ENCODE results near the gene PDZD4. TPM values are rescaled to one million over a fixed set of nuclear protein-coding genes. Genes with fewer than 3 reads are reported as not detected.

PDZD4 gene
- polyA plus RNA-seq, 1 of the 3 experiments (the other 2 are of a cell fraction): 1.9 TPM

- TF ChIP-seq TCF12 (IDR thresholded peaks at IDR 0.05) (no peak), GABPA (IDR thresholded peaks at IDR 0.05; ENCODE audit: low read depth) (no peak), YY1 (IDR thresholded peaks at IDR 0.05; ENCODE audit: low read depth) (no peak), MEF2A (IDR thresholded peaks at IDR 0.05; ENCODE audit: borderline replicate concordance, low read depth) (no peak), EP300 (IDR thresholded peaks at IDR 0.05; ENCODE audit: borderline replicate concordance in 1 of 2, low read depth in 1 of 2, low read length in 1 of 2) (no peak), ZBTB33 (IDR thresholded peaks at IDR 0.05; ENCODE audit: borderline replicate concordance, low read depth) (no peak), USF2 (IDR thresholded peaks at IDR 0.05; ENCODE audit: borderline replicate concordance, low read depth, low read length) (no peak), NRF1 (IDR thresholded peaks at IDR 0.05; ENCODE audit: low read depth, low read length) (no peak)
Observed at GRCh38 chrX:153863251-153863991, 33.1 kb upstream of the PDZD4 start (continued).

GRCh38 chrX:153862369-153863250, 32.3 kb upstream of the PDZD4 start:
- Histone ChIP-seq H3K79me2 (ENCODE audit: insufficient read depth) (no peaks in the 10 kb centered on the region), H3K27ac (ENCODE audit: low read depth in 2 of 2, low read length in 1 of 2) (no peak overlapping the region), H3K9ac (no peak overlapping the region), H3K9me3 (no peaks in the 10 kb centered on the region), H3K36me3 (replicated peaks in 1 of 2; ENCODE audit: control insufficient read depth in 1 of 2, insufficient read depth in 2 of 2, low read length in 1 of 2) (no peaks in the 10 kb centered on the region), H3K27me3 (ENCODE audit: insufficient read depth) (peaks cover 20% of the 10 kb centered on the region), H2AFZ (ENCODE audit: low read depth) (no peak overlapping the region), H3K4me2 (no peak overlapping the region), H3K4me3 (ENCODE audit: low read depth in 2 of 2, low read length in 1 of 2) (no peak overlapping the region), H3K4me1 (ENCODE audit: control insufficient read depth in 1 of 2, insufficient read depth in 2 of 2, low read depth in 1 of 2, low read length in 1 of 2) (no peaks in the 10 kb centered on the region), H4K20me1 (ENCODE audit: insufficient read depth) (no peaks in the 10 kb centered on the region), H3K9me2 (no peaks in the 10 kb centered on the region), H3F3A (replicated peaks; ENCODE audit: insufficient read depth) (no peaks in the 10 kb centered on the region)
- CTCF ChIA-PET: interaction anchor here (0.8 to 1.2 kb wide), 2 partner anchors 11 to 90 kb away, joined by 3 to 4 read pairs; no protein-coding TSS in a partner anchor
- DNase-seq: peak; percentile 26
- TF ChIP-seq TCF12 (IDR thresholded peaks at IDR 0.05): no peak
- 66% methylated on average over 17 of the region's 22 CpGs for WGBS (ENCODE audit: low lambda C conversion rate)
- POLR2A ChIA-PET: no interaction called here

- Histone ChIP-seq H2AFZ (ENCODE audit: low read depth) (no peak overlapping the region), H3K27ac (ENCODE audit: low read depth in 2 of 2, low read length in 1 of 2) (no peak overlapping the region), H3K36me3 (replicated peaks in 1 of 2; ENCODE audit: control insufficient read depth in 1 of 2, insufficient read depth in 2 of 2, low read length in 1 of 2) (no peaks in the 10 kb centered on the region), H3K9ac (no peak overlapping the region), H3F3A (replicated peaks; ENCODE audit: insufficient read depth) (no peaks in the 10 kb centered on the region), H3K9me2 (no peaks in the 10 kb centered on the region), H4K20me1 (ENCODE audit: insufficient read depth) (no peaks in the 10 kb centered on the region), H3K27me3 (ENCODE audit: insufficient read depth) (peaks cover 22% of the 10 kb centered on the region), H3K9me3 (no peaks in the 10 kb centered on the region), H3K4me1 (ENCODE audit: control insufficient read depth in 1 of 2, insufficient read depth in 2 of 2, low read depth in 1 of 2, low read length in 1 of 2) (no peaks in the 10 kb centered on the region), H3K4me2 (no peak overlapping the region), H3K79me2 (ENCODE audit: insufficient read depth) (no peaks in the 10 kb centered on the region), H3K4me3 (ENCODE audit: low read depth in 2 of 2, low read length in 1 of 2) (no peak overlapping the region; a peak in 1 of 4 replicates)
- peak; percentile 15 for DNase-seq
- 73% methylated on average over 12 of the region's 21 CpGs for WGBS (ENCODE audit: low lambda C conversion rate)
- CTCF ChIA-PET: interaction anchor here (0.8 kb wide), 1 partner anchor 12 kb away, joined by 3 read pairs; no protein-coding TSS in a partner anchor
- POLR2A ChIA-PET: no interaction called here
- TF ChIP-seq FOXJ3 (CRISPR knock-in tag; IDR thresholded peaks at IDR 0.05) (no peak), IRF3 (IDR thresholded peaks at IDR 0.05; ENCODE audit: low read depth, low read length) (no peak), YY1 (IDR thresholded peaks at IDR 0.05; ENCODE audit: low read depth) (no peak), TAF1 (IDR thresholded peaks at IDR 0.05; ENCODE audit: borderline replicate concordance, low read depth, low read length) (no peak), SMC3 (IDR thresholded peaks at IDR 0.05; ENCODE audit: low read depth, low read length) (no peak), CHD2 (IDR thresholded peaks at IDR 0.05; ENCODE audit: low read length, partially characterized antibody) (no peak), CTCF (IDR thresholded peaks at IDR 0.05) (no peak), TCF12 (IDR thresholded peaks at IDR 0.05) (no peak), USF1 (IDR thresholded peaks at IDR 0.05; ENCODE audit: borderline replicate concordance, low read depth) (no peak)
Observed at GRCh38 chrX:153861733-153862310, 31.5 kb upstream of the PDZD4 start.
